Breast epithelium (tissue), 3 donors: ENCODE results near the gene TMEM247.

Source experiments
- POLR2A ChIP-seq: fragments of 450-650 bp; IDR thresholded peaks from one replicate; pipeline ENCODE4 v1.6.1; 2016; ENCODE audit warnings: antibody characterized with exemption, mild to moderate bottlenecking, moderate library complexity
- POLR2AphosphoS5 ChIP-seq, 3 donors: sonication (generic); formaldehyde crosslinking; IDR thresholded peaks; one replicate each; pipeline ENCODE4 v1.6.1; 2017; ENCODE audit warnings: antibody characterized with exemption in 3 of 3
- TF ChIP-seq, protein P1 (sequence below), 3 donors: fragments of 450-650 bp; IDR thresholded peaks; one replicate each; pipeline ENCODE4 v1.5.1; 2016 to 2017; ENCODE audit warnings: antibody characterized with exemption in 3 of 3, mild to moderate bottlenecking in 3 of 3, moderate library complexity in 3 of 3

DNA sequence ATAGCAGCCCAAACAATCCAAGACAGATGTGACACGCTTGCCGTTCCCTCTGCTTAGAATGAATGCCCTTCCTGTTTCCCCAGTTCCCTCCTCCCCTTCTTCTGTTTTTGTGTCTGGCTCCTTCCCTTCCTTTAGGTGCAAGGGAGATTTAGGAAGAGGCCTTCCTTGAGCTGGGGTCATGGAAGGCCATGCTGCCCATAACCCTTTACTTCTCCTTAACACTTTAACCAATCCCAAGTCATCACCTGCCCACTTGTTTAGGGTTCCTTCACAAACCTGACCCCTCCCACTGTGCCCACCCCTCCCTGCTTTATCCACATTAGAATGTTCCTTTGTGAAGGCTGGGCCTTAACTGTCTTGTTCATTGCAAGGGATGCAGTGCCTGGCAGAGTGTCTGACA lies 24.9 kb downstream of the TMEM247 start:
- TF ChIP-seq POLR2A: no peak
- TF ChIP-seq, protein P1, sequence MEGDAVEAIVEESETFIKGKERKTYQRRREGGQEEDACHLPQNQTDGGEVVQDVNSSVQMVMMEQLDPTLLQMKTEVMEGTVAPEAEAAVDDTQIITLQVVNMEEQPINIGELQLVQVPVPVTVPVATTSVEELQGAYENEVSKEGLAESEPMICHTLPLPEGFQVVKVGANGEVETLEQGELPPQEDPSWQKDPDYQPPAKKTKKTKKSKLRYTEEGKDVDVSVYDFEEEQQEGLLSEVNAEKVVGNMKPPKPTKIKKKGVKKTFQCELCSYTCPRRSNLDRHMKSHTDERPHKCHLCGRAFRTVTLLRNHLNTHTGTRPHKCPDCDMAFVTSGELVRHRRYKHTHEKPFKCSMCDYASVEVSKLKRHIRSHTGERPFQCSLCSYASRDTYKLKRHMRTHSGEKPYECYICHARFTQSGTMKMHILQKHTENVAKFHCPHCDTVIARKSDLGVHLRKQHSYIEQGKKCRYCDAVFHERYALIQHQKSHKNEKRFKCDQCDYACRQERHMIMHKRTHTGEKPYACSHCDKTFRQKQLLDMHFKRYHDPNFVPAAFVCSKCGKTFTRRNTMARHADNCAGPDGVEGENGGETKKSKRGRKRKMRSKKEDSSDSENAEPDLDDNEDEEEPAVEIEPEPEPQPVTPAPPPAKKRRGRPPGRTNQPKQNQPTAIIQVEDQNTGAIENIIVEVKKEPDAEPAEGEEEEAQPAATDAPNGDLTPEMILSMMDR (IDR thresholded peaks at IDR 0.05): no peak
- no peak for TF ChIP-seq POLR2AphosphoS5 (IDR thresholded peaks at IDR 0.05)
